A549 (cell line): Measurements from ENCODE around the gene NT5C. TPM values are rescaled to one million over a fixed set of nuclear protein-coding genes. Genes with fewer than 3 reads are reported as not detected.

Source experiments
- ATAC-seq, 2 experiments: fragments of 200-7000 bp in 1 of 2; fragments of >200 bp in 1 of 2; cut with Nextera tagmentation in 1 of 2; cut with Tn5 transposase in 1 of 2; 3 replicates each; pipeline versions ENCODE4 v1.8.0 to v1.9.1; 2018 to 2020; ENCODE audit warnings: mild to moderate bottlenecking in 1 of 2, moderate library complexity in 1 of 2
- CTCF ChIA-PET: fragments of 300-600 bp; sonication (Branson Sonifier 250); formaldehyde crosslinking; extraction: SDS; loops from one replicate; lab custom pipeline; 2021; ENCODE audit warnings: antibody characterized with exemption, inconsistent platforms; lab: Yijun Ruan, JAX
- POLR2A ChIA-PET: fragments of 350-600 bp; formaldehyde crosslinking; extraction: SDS; loops from one replicate; lab custom pipeline; 2021; ENCODE audit warnings: antibody characterized with exemption, inconsistent platforms; lab: Yijun Ruan, JAX
- DNase-seq, 2 experiments: peaks; one replicate each; pipeline versions ENCODE4 v3.0.0 to v3.0.0-alpha.2; 2011 to 2016; ENCODE audit warnings: low read depth in 1 of 2, low spot score in 1 of 2
- FAIRE-seq: peaks from 2 replicates; lab custom pipeline; 2011; peaks lifted over from hg19 to GRCh38; lab: Jason Lieb, UNC
- H3K27ac ChIP-seq, 2 experiments: fragments of >200 bp; sonication (Bioruptor Twin); formaldehyde crosslinking; 3 replicates each; pipeline ENCODE4 v1.5.1; 2016 to 2017
- H3K4me1 ChIP-seq: fragments of >200 bp; sonication (Bioruptor Twin); formaldehyde crosslinking; 3 replicates; pipeline ENCODE4 v1.6.1; 2016
- H3K4me2 ChIP-seq: fragments of >200 bp; sonication (Bioruptor Twin); formaldehyde crosslinking; 3 replicates; pipeline ENCODE4 v1.6.1; 2016
- H3K4me3 ChIP-seq: fragments of >200 bp; sonication (Bioruptor Twin); formaldehyde crosslinking; 3 replicates; pipeline ENCODE4 v1.5.1; 2016
- H3K9me3 ChIP-seq: fragments of >200 bp; sonication (Bioruptor Twin); formaldehyde crosslinking; 3 replicates; pipeline ENCODE4 v1.6.1; 2016
- CBX2 ChIP-seq: fragments of 200-600 bp; sonication (generic); IDR thresholded peaks from 2 replicates; pipeline ENCODE4 v1.6.1; 2016; ENCODE audit warnings: low read depth, mild to moderate bottlenecking, borderline replicate concordance
- CBX8 ChIP-seq: fragments of 200-600 bp; sonication (generic); IDR thresholded peaks from 2 replicates; pipeline ENCODE4 v1.6.1; 2016
- CEBPB ChIP-seq, 2 experiments: fragments of >200 bp in 1 of 2; sonication (Bioruptor Twin) in 1 of 2; formaldehyde crosslinking in 1 of 2; IDR thresholded peaks; 2 replicates each; pipeline ENCODE4 v1.6.1; 2012 to 2016
- CHD2 ChIP-seq: fragments of 150-350 bp; IDR thresholded peaks from 2 replicates; pipeline ENCODE4 v1.6.1; 2014; ENCODE audit warnings: low read length; ENCODE audit not compliant: partially characterized antibody
- EHMT2 ChIP-seq: fragments of 200-600 bp; sonication (generic); IDR thresholded peaks from 2 replicates; pipeline ENCODE4 v1.6.1; 2016; ENCODE audit warnings: antibody characterized with exemption, low read depth, mild to moderate bottlenecking, moderate library complexity
- EP300 ChIP-seq, 2 experiments: fragments of >200 bp; sonication (Bioruptor Twin); formaldehyde crosslinking; IDR thresholded peaks; 2 replicates in 1 of 2; 3 replicates in 1 of 2; pipeline ENCODE4 v1.6.1; 2016 to 2017
- ESRRA ChIP-seq: fragments of 150-350 bp; IDR thresholded peaks from 2 replicates; pipeline ENCODE4 v1.6.1; 2014; ENCODE audit warnings: mild to moderate bottlenecking, low read length, borderline replicate concordance
- FOSB ChIP-seq: fragments of 250-450 bp; sonication (Bioruptor Pico); IDR thresholded peaks from 2 replicates; pipeline ENCODE4 v1.5.0; 2020; ENCODE audit warnings: mild to moderate bottlenecking, moderate library complexity
- FOSL2 ChIP-seq, 2 experiments: fragments of 450-650 bp in 1 of 2; fragments of >200 bp in 1 of 2; sonication (Bioruptor Twin) in 1 of 2; formaldehyde crosslinking; IDR thresholded peaks; 2 replicates each; pipeline versions ENCODE4 v1.5.0 to v1.6.1; 2016 to 2020; ENCODE audit warnings: mild to moderate bottlenecking in 1 of 2, moderate library complexity in 1 of 2
- HOXB5 ChIP-seq: fragments of 250-450 bp; sonication (Bioruptor Pico); IDR thresholded peaks from 2 replicates; pipeline ENCODE4 v1.5.0; 2020; ENCODE audit warnings: mild to moderate bottlenecking, moderate library complexity
- JUNB ChIP-seq: fragments of >200 bp; sonication (Bioruptor Twin); formaldehyde crosslinking; IDR thresholded peaks from 2 replicates; pipeline ENCODE4 v1.6.1; 2016
- KDM1A ChIP-seq: fragments of 200-600 bp; sonication (generic); IDR thresholded peaks from 2 replicates; pipeline ENCODE4 v1.6.1; 2016; ENCODE audit warnings: low read depth, mild to moderate bottlenecking
- MAFK ChIP-seq: fragments of 450-650 bp; IDR thresholded peaks from 2 replicates; pipeline ENCODE4 v1.6.1; 2014; ENCODE audit not compliant: partially characterized antibody
- NFE2L2 ChIP-seq: fragments of 150-350 bp; conservative IDR thresholded peaks from 2 replicates; pipeline ENCODE4 v1.6.1; 2014; ENCODE audit warnings: low read length
- POLR2AphosphoS2 ChIP-seq: conservative IDR thresholded peaks from 2 replicates; pipeline ENCODE4 v1.6.1; 2012; ENCODE audit warnings: low read length, improper control_type of control experiment, inconsistent platforms
- RCOR1 ChIP-seq: fragments of 150-350 bp; IDR thresholded peaks from 2 replicates; pipeline ENCODE4 v1.6.1; 2014; ENCODE audit warnings: antibody characterized with exemption, low read length, low read depth
- RNF2 ChIP-seq: fragments of 200-600 bp; sonication (generic); IDR thresholded peaks from 2 replicates; pipeline ENCODE4 v1.6.1; 2016; ENCODE audit warnings: low read depth, mild to moderate bottlenecking, antibody characterized with exemption, moderate library complexity, borderline replicate concordance
- SMC3 ChIP-seq: fragments of >200 bp; sonication (Bioruptor Twin); formaldehyde crosslinking; IDR thresholded peaks from 3 replicates; pipeline ENCODE4 v1.6.1; 2018; ENCODE audit warnings: inconsistent platforms
- ZC3H11A ChIP-seq: fragments of 450-650 bp; IDR thresholded peaks from 2 replicates; pipeline ENCODE4 v1.6.1; 2014; ENCODE audit warnings: antibody characterized with exemption, mild to moderate bottlenecking
- ZNF302 ChIP-seq: fragments of 250-450 bp; sonication (Bioruptor Pico); IDR thresholded peaks from 2 replicates; pipeline ENCODE4 v1.9.0; 2021; ENCODE audit warnings: inconsistent platforms, mild to moderate bottlenecking, moderate library complexity
- WGBS: methylation state at CpG from one replicate; pipeline ENCODE4 v1.1.6; 2017; ENCODE audit errors: missing lambda C conversion rate; 5-methylcytosine and 5-hydroxymethylcytosine counted together
- polyA plus RNA-seq, 4 experiments: library from polyadenylated mRNA; depleted of rRNA in 3 of 4; stranded (reverse); fragments of >200 nt; fragmentation: RNase III in 1 of 4; extraction: RNeasy Plus Mini Kit Qiagen cat#74134 plus additional on column Dnase treatment in 1 of 4; gene quantifications; 2 replicates in 3 of 4; 3 replicates in 1 of 4; pipeline ENCODE4 v1.2.3, GENCODE V29; 2011 to 2017
- TF ChIP-seq, protein P1 (sequence below): fragments of 150-350 bp; IDR thresholded peaks from 2 replicates; pipeline ENCODE4 v1.6.1; 2014; ENCODE audit warnings: low read depth, mild to moderate bottlenecking, low read length
- TF ChIP-seq, protein P2 (sequence below): IDR thresholded peaks from 2 replicates; pipeline ENCODE4 v1.6.1; 2012; ENCODE audit warnings: low read depth, borderline replicate concordance

The NT5C gene
- polyA plus RNA-seq, 2 of the 4 experiments (the other 2 are of a cell fraction): 73.7 to 91.4 TPM

DNA sequence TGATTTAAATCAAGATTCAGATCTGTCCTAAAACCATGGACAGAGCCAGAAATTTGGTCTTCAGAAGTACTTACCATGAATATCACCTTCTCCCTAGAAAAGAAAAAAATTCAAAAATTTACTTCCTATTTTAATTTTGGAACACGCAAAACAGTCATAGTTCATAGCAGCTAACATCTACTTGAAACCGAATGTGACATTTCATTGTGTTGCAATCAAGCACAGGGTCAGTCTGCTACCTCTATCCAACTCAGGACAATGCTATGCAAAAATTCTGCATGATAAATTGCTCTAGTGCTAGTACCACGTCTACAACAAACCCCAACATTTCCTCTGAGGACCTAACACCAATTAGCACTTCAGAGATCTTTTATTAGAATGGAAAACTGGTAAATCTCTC, 15.1 kb upstream of the NT5C start:
- ATAC-seq (no peak), FAIRE-seq (no peak), DNase-seq (no peak)
- Histone ChIP-seq H3K4me2 (no peak overlapping the region), H3K4me3 (no peak overlapping the region), H3K27ac (no peak overlapping the region), H3K9me3 (no peaks in the 10 kb centered on the region), H3K4me1 (peaks cover 39% of the 10 kb centered on the region)
- TF ChIP-seq NFE2L2 (no peak), FOSL2 (IDR thresholded peaks at IDR 0.05) (no peak), FOSL2 (CRISPR knock-in tag; IDR thresholded peaks at IDR 0.05) (no peak), CBX2 (no peak), JUNB (no peak), EP300 (IDR thresholded peaks at IDR 0.05) (no peak), ZC3H11A (no peak), MAFK (no peak), RCOR1 (no peak), FOSB (CRISPR knock-in tag) (no peak), RNF2 (no peak), KDM1A (no peak), EHMT2 (no peak), CBX8 (no peak), CHD2 (no peak), HOXB5 (CRISPR knock-in tag) (no peak)
- TF ChIP-seq, protein P1, sequence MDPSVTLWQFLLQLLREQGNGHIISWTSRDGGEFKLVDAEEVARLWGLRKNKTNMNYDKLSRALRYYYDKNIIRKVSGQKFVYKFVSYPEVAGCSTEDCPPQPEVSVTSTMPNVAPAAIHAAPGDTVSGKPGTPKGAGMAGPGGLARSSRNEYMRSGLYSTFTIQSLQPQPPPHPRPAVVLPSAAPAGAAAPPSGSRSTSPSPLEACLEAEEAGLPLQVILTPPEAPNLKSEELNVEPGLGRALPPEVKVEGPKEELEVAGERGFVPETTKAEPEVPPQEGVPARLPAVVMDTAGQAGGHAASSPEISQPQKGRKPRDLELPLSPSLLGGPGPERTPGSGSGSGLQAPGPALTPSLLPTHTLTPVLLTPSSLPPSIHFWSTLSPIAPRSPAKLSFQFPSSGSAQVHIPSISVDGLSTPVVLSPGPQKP: no peak
- TF ChIP-seq, protein P2, sequence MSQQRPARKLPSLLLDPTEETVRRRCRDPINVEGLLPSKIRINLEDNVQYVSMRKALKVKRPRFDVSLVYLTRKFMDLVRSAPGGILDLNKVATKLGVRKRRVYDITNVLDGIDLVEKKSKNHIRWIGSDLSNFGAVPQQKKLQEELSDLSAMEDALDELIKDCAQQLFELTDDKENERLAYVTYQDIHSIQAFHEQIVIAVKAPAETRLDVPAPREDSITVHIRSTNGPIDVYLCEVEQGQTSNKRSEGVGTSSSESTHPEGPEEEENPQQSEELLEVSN: no peak
- ChIA-PET POLR2A (interaction anchor here (3.3 kb wide), 1 partner anchor 8 kb away, joined by 18 read pairs; the partner anchor contains the start of gene JPT1), CTCF (interaction anchor here (2.6 to 62.2 kb wide), 4 partner anchors 15 to 60 kb away, joined by 10 to 3429 read pairs (median 89); partner anchors contain the start of genes ARMC7, ATP5PD, KCTD2 and NT5C)
- 82% methylated on average over 3 of the region's 3 CpGs for WGBS

DNA sequence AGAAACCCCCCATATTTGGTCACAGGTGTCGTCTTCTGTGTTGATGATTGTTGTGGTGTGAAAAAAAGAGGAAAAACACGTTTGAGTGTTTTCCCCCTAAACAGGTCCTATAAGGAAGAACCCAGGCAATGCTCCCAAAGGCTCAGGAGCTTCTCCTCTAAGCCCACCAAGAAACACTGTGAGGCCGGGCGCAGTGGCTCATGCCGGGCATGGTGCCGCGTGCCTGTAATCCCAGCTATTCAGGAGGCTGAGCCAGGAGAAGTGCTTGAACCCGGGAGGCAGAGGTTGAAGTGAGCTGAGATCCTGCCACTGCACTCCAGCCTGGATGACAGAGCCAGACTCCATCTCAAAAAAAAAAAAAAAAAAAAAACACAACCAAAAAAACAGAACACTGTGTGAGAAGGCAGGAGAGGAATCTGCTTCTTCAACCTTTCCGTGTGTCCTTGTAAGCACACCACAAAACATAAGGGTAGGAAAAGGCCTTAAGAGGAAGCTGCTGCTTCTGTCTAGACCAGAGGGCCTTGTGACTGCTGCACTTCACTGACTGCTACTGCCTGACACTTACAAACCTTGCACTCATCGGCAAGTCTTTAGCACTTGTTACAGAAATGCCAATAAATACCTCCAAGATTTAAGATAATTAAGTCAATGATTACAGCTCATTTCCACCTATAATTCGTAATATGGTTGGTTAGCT, 13.4 kb upstream of the NT5C start:
- Histone ChIP-seq H3K9me3 (no peaks in the 10 kb centered on the region), H3K4me1 (peaks cover 25% of the 10 kb centered on the region), H3K4me2 (no peak overlapping the region), H3K4me3 (no peak overlapping the region), H3K27ac (no peak overlapping the region)
- ChIA-PET CTCF (interaction anchor here (0.9 to 62.2 kb wide), 9 partner anchors 9 to 58 kb away, joined by 3 to 3429 read pairs (median 3); partner anchors contain the start of genes ARMC7, ATP5PD, JPT1 and KCTD2), POLR2A (interaction anchor here (0.9 to 3.3 kb wide), 3 partner anchors 9 to 21 kb away, joined by 3 to 18 read pairs (median 16); partner anchors contain the start of genes JPT1 and NT5C)
- ATAC-seq (no peak), FAIRE-seq (no peak), DNase-seq (no peak)
- TF ChIP-seq RCOR1 (no peak), ZNF302 (CRISPR knock-in tag) (no peak), CBX2 (no peak), ESRRA (no peak), SMC3 (no peak), CEBPB (IDR thresholded peaks at IDR 0.05) (no peak), POLR2AphosphoS2 (no peak), HOXB5 (CRISPR knock-in tag) (no peak)
- 86% methylated on average over 11 of the region's 11 CpGs for WGBS
